ENCODE results near the gene DNASE1L2.
"Not testable (repeated sequence)": the region's sequence is repeated elsewhere in the genome, so short reads cannot be mapped to it uniquely, and the experiment has no call there.

Gene DNASE1L2

GRCh38 chr16:2238150-2238837, 2.0 kb downstream of the DNASE1L2 start:
- no peak for DNase-seq (ENCODE audit: low read depth in 3 of 3, low spot score in 1 of 3)

GRCh38 chr16:2238838-2239675, 2.8 kb downstream of the DNASE1L2 start:
- no peak for DNase-seq (ENCODE audit: low read depth in 3 of 3, low spot score in 1 of 3)

- DNase-seq (ENCODE audit: low read depth in 3 of 3, low spot score in 1 of 3) = not testable (repeated sequence)
These were observed 4.1 kb downstream of the DNASE1L2 start for GRCh38 chr16:2240331-2240730.

GRCh38 chr16:2242598-2242997, 6.4 kb downstream of the DNASE1L2 start:
- DNase-seq (ENCODE audit: low read depth in 3 of 3, low spot score in 1 of 3) = no peak

GRCh38 chr16:2243031-2243528, 6.8 kb downstream of the DNASE1L2 start:
- no peak for DNase-seq (ENCODE audit: low read depth in 3 of 3, low spot score in 1 of 3)

GRCh38 chr16:2243781-2244180, 7.5 kb downstream of the DNASE1L2 start:
- DNase-seq (ENCODE audit: low read depth in 3 of 3, low spot score in 1 of 3) = no peak

GRCh38 chr16:2244301-2244700, 8.1 kb downstream of the DNASE1L2 start:
- DNase-seq (ENCODE audit: low read depth in 3 of 3, low spot score in 1 of 3) = no peak

- no peak for DNase-seq (ENCODE audit: low read depth in 3 of 3, low spot score in 1 of 3)
These were observed 8.9 kb downstream of the DNASE1L2 start for GRCh38 chr16:2244926-2245795.

- DNase-seq (ENCODE audit: low read depth in 3 of 3, low spot score in 1 of 3) = no peak
These were observed 10.1 kb downstream of the DNASE1L2 start for GRCh38 chr16:2246301-2246885.

- no peak for DNase-seq (ENCODE audit: low read depth in 3 of 3, low spot score in 1 of 3)
These were observed 14.5 kb downstream of the DNASE1L2 start for GRCh38 chr16:2250652-2251295.

- peak; percentile 43 to 66 (median 59) for DNase-seq (ENCODE audit: low read depth in 3 of 3, low spot score in 1 of 3)
These were observed 15.3 kb downstream of the DNASE1L2 start, which contains the start of gene ECI1 for GRCh38 chr16:2251296-2252111. Gene ECI1, minus strand, starts transcription at chr16:2251587. Its CDS starts 21 bp downstream, at chr16:2251566.

GRCh38 chr16:2252806-2253148, 16.5 kb downstream of the DNASE1L2 start:
- DNase-seq (ENCODE audit: low read depth in 3 of 3, low spot score in 1 of 3) = no peak

- DNase-seq (ENCODE audit: low read depth in 3 of 3, low spot score in 1 of 3) = no peak
These were observed 17.0 kb downstream of the DNASE1L2 start for GRCh38 chr16:2253293-2253692.

- no peak for DNase-seq (ENCODE audit: low read depth in 3 of 3, low spot score in 1 of 3)
These were observed 20.4 kb downstream of the DNASE1L2 start for GRCh38 chr16:2256531-2257140.

GRCh38 chr16:2257726-2258125, 21.5 kb downstream of the DNASE1L2 start:
- DNase-seq (ENCODE audit: low read depth in 3 of 3, low spot score in 1 of 3) = no peak

GRCh38 chr16:2258530-2258929, 22.3 kb downstream of the DNASE1L2 start:
- DNase-seq (ENCODE audit: low read depth in 3 of 3, low spot score in 1 of 3) = not testable (repeated sequence)

GRCh38 chr16:2260250-2260649, 24.0 kb downstream of the DNASE1L2 start:
- no peak for DNase-seq (ENCODE audit: low read depth in 3 of 3, low spot score in 1 of 3)

- DNase-seq (ENCODE audit: low read depth in 3 of 3, low spot score in 1 of 3) = not testable (repeated sequence)
These were observed 26.8 kb downstream of the DNASE1L2 start for GRCh38 chr16:2263026-2263425.

- DNase-seq (ENCODE audit: low read depth in 3 of 3, low spot score in 1 of 3) = not testable (repeated sequence)
These were observed 30.6 kb downstream of the DNASE1L2 start for GRCh38 chr16:2266887-2267286.

Measured in stimulated activated CD4-positive, alpha-beta T cell treated with anti-CD3 and anti-CD28 coated beads, TNF-alpha, amount 100 ng/mL, for 1 hour (primary cell).